GM18498 (cell line): ENCODE measurements around the gene PTH2.
"Not testable (repeated sequence)": the region's sequence is repeated elsewhere in the genome, so short reads cannot be mapped to it uniquely, and the experiment has no call there.

Experiments used
- ATAC-seq: cut with Tn5 transposase; IDR thresholded peaks from one replicate; pipeline ENCODE4 v1.9.1; 2021; ENCODE audit warnings: mild to moderate bottlenecking, moderate library complexity; ENCODE audit not compliant: unreplicated experiment

PTH2 gene

DNA sequence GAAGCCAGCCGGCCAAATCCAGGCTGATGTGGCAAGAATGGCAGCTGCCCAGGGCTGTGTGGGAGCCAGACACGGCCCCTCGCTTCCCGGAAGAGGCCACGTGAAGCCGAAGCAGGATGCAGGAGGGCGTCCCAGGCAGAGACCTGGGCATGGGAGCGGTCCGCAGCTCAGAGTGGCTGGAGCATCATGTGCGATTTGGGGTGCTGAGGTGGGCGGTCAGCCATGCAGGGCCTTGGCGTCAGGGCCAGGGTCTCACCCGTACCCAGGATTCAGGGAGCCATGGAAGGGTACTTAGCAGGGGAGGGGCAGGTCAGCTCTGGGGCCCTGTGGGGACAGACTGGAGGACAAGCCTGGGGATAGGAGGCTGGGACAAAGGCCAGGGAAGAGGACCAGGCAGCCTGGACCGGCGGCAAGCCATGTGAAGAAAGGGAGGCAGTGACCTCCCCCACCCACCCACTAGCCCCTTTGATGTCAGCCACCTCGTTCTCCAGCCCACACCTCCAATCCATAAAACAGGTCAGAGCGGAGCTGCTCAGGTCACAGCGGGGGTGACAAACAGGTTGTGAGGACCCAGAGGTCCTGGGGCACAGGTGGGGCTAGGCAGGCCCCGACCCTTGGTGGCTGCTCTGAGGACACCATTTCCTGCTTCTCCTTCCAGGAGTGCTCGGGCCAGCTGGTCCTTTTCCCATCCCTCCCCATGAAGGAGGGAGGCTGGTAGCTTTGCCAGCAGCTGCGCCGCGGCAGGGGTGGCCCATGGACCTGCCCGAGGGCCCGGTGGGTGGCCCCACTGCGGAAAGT lies 32.9 kb downstream of the PTH2 start:
- ATAC-seq = no peak

DNA sequence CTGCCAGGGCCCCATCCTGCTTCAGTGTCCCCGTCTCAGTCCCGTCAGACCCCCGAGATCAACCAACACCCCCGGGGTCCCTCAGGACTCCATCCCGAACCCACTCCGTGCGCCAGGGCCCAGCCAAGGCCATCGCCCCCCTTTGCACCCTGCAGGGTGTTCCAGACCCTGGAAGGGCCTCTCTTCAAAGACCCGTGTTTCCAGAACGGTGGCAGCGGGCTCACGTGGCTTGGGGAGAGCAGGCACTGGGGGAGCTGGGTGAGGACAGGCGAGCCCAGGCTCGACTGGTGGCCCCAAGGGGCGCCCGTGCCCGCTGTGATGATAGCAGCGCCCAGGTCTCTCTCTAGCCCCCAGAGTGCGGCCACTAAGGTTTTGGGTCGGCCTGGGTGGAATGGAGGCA lies 33.8 kb downstream of the PTH2 start:
- ATAC-seq = no peak

DNA sequence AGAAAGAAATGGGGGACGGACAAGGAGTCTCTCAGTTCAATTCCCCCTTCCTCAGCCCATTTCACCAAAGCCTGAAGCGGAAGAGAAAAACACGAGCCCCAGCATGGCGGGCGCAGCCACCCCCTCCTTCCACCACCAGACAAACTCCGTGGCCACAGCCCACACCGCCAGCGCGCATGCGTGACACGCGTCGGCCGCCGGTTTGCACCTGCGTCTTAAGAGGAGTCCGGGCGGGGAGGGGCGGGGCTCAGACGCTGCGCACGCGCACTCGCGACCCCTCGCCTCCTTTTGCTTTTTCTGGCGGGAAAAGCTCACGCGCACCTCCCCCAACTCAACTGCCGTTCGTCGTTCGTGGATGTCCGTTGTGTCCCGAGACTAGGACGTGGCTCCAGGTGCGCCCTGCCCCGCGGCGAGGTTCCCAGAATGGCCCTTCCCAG lies 35.3 kb downstream of the PTH2 start, which contains the start of gene KASH5:
KASH5 (plus strand) TSS at position 314 of the 437 bp plus-strand sequence. CDS start 2,635 bp downstream, outside the sequence.
- peak; percentile 77 for ATAC-seq

DNA sequence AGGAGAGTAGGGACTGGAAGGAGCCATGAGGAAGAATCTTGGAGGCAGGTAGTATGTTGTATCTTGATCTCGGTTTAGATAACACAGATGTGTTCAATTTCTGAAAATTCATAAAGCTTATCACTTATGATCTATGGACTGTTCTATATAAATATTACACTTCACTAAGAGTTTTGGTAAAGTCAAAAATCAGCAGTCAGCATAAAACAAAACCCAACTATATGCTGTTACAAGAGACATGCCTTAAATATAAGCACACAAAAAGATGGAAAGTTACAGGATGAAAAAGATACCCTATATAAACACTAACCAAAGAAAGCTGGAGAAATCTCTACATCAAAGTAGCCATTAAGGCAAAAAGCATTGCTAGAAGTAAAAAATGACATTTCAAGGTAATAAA lies 39.6 kb downstream of the PTH2 start:
- no peak for ATAC-seq

DNA sequence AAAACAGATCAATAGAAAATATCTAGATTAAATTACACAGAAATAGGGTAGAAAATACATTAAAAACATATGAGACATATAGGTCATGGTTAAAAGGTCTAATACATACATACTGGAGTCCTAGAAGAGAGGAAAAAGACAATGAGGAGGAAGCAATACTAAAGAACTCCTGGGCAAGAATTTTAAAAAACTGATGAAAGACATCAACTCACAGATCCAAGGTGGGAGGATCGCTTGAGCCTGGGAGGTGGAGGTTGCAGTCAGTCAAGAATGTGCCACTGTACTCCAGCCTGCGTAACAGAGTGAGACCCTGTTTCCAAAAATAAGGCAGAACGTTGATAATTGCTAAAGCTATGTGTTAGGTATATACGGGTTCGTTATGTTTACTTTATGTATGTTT lies 40.6 kb downstream of the PTH2 start:
- ATAC-seq = no peak

DNA sequence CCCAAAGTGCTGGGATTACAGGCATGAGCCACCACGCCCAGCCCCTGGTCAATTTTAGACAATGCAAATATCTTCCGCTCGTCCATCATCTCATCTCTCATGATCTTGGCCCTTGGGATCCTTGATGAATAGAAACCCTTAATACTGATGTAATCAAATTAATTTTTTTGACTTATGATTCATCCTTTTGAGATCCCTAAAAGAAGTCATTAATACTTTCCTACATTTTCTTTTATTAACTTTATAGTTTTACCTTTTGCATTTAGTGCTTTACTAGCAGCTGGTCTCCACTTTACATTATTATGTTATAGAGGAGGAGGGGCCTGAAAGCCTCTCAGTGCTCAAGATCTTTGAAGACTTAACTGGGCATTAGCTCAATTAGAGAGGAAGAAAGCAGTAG lies 42.9 kb downstream of the PTH2 start:
- ATAC-seq = no peak

DNA sequence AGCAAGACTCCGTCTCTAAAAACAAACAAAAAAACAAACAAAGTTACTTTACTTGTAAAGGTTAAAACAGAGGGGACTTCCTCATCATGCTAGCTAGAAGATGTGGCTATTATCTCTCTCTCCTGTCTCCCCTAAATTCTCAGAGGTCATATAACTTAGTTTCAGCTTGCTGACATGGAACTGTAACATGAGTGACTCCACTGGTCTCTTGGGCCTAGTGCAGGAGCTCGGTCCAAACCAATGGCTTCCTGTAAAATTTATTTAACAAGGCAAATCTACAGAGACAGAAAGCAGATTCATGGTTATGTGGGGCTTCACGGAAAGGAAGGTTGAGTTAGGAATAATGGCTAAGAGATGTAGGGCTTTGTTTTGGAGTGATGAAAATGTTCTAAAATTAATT lies 44.7 kb downstream of the PTH2 start:
- no peak for ATAC-seq

DNA sequence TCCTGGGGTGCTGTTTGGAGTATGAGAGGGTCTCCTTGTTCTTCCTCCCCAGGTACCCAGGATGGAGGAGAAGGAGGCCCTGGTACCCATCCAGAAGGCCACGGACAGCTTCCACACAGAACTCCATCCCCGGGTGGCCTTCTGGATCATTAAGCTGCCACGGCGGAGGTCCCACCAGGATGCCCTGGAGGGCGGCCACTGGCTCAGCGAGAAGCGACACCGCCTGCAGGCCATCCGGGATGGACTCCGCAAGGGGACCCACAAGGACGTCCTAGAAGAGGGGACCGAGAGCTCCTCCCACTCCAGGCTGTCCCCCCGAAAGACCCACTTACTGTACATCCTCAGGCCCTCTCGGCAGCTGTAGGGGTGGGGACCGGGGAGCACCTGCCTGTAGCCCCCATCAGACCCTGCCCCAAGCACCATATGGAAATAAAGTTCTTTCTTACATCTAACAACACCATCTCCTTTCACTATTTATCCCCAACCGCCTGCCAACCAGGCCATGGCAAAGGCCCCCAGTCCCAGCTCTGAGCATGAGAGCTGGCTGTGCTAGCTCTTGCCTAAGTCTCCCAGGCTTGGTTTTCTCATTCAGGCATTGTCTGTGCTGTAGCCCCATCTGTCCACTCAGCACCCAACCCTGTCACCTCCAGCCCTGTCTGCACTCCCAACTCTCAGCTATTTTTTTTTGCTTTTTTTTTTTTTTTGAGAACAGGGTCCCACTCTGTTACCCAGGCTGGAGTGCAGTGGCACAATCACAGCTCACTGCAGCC lies 48.4 kb downstream of the PTH2 start:
- ATAC-seq = no peak

DNA sequence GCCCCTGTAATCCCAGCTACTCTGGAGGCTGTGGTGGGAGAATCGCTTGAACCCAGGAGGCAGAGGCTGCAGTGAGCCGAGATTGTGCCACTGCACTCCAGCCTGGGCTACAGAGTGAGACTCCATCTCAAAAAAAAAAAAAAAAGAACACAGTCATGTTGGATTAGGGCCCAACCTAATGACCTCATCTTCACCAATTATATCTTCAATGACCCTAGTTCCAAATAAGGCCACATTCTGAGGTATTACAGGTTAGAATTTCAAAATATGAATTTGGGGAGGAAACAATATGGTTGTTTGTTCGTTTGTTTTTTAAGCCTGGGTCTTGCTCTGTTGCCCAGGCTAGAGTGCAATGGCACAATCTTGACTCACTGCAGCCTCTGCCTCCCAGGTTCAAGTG lies 50.1 kb downstream of the PTH2 start:
- not testable (repeated sequence) for ATAC-seq
